Stomach smooth muscle (tissue), 2 donors: ENCODE data around the gene RACGAP1.
A peak's percentile ranks its signal among the peaks of the same experiment; 100 is the strongest.

Source experiments
- H3K27ac ChIP-seq: one replicate; pipeline ENCODE4 v1.7.0; 2013; ENCODE audit warnings: mild to moderate bottlenecking, low read length, inconsistent platforms
- H3K27me3 ChIP-seq, 2 donors: one replicate each; pipeline ENCODE4 v1.7.0; 2013; ENCODE audit warnings: low read length in 2 of 2; ENCODE audit not compliant: insufficient read depth in 2 of 2, control insufficient read depth in 1 of 2
- H3K36me3 ChIP-seq, 2 donors: one replicate each; pipeline ENCODE4 v1.7.0; 2013; ENCODE audit warnings: low read length in 2 of 2; ENCODE audit not compliant: control insufficient read depth in 2 of 2, insufficient read depth in 2 of 2
- H3K4me1 ChIP-seq: one replicate; pipeline ENCODE4 v1.7.0; 2013; ENCODE audit warnings: low read length; ENCODE audit not compliant: control insufficient read depth, insufficient read depth
- H3K4me3 ChIP-seq, 2 donors: one replicate each; pipeline ENCODE4 v1.7.0; 2013; ENCODE audit warnings: low read length in 2 of 2
- H3K9ac ChIP-seq, 2 donors: one replicate each; pipeline ENCODE4 v1.7.0; 2013; ENCODE audit warnings: low read length in 2 of 2, mild to moderate bottlenecking in 1 of 2
- H3K9me3 ChIP-seq, 2 donors: one replicate each; pipeline ENCODE4 v1.7.0; 2013; ENCODE audit warnings: low read length in 2 of 2; ENCODE audit not compliant: control insufficient read depth in 2 of 2
- donor health status: healthy.
- donor health status: Pancreatic carcinoma.

RACGAP1 gene

DNA sequence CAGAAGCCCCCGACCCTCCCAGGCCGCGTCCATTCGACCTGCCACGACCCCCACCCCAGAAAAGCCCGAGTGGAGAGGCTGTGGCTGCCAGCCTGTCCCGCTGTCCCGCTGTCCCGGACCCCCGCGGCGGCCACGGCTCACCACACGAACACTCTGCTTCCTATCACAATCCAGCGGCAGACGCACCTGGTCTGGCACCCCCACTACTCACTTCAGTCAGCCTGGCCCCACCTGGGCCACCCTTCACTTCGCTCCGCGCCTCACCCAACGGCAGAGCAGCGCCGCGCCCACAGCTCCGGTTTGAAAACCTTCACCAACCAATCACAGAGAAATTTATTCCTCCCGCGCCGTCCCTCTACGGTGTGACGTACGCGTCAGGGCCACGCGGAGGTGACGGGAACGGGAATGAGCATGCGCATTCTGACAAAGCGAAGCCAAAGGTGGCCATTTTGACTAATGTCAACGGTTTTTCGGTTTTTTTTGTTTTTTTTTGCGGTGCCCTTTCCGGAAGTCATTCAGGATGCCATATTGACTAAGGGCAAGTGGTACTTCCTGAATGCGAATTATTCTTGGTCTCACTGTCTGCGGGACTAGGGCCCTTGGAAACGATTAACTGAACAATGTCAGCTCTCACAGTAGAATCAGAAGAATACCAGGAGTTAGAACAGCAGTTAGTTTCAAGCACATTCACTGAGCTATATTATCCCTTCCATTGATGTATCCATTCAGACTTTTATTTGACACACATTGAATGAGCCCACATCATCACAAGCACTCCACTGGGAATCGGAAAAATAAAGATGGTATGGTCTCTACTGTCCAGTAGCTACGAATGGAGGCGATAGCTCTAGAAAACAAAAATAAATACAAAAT lies at the start of gene RACGAP1:
Gene RACGAP1 (minus strand): TSS at position 308 of the 873 bp plus-strand sequence. CDS start 8,779 bp downstream, outside the sequence.
- H3K27me3 ChIP-seq: no peaks in the 10 kb centered on the region
- H3K36me3 ChIP-seq: no peaks in the 10 kb centered on the region
- no peaks in the 10 kb centered on the region for H3K9me3 ChIP-seq
- H3K4me3 ChIP-seq: peak within 1 kb of the TSS; percentile 80 to 89
- H3K27ac ChIP-seq: peak within 1 kb of the TSS; percentile 18
- peak within 1 kb of the TSS; percentile 60 to 69 for H3K9ac ChIP-seq
- peaks cover 7% of the 10 kb centered on the region for H3K4me1 ChIP-seq

DNA sequence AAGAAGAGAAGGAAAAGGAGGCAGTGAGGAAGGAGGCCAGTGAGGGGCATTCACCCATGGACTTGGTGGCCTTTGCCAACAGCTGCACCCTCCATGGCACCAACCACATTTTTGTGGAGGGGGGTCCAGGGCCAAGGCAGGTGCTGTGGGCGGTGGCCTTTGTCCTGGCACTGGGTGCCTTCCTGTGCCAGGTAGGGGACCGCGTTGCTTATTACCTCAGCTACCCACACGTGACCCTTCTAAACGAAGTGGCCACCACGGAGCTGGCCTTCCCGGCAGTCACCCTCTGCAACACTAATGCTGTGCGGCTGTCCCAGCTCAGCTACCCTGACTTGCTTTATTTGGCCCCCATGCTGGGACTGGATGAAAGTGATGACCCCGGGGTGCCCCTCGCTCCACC lies 48.4 kb upstream of the RACGAP1 start:
- Histone ChIP-seq H3K27me3 (peaks cover 0 to 2% of the 10 kb centered on the region in 2 donors), H3K4me3 (no peak overlapping the region), H3K9ac (no peak overlapping the region), H3K27ac (no peak overlapping the region), H3K4me1 (peaks cover 10% of the 10 kb centered on the region), H3K36me3 (no peaks in the 10 kb centered on the region), H3K9me3 (no peaks in the 10 kb centered on the region)

GRCh38 chr12:50073206-50073605 lies 47.9 kb upstream of the RACGAP1 start:
- Histone ChIP-seq H3K9me3 (no peaks in the 10 kb centered on the region), H3K4me1 (peaks cover 10% of the 10 kb centered on the region), H3K27ac (no peak overlapping the region), H3K9ac (no peak overlapping the region), H3K36me3 (no peaks in the 10 kb centered on the region), H3K27me3 (peaks cover 0 to 2% of the 10 kb centered on the region in 2 donors), H3K4me3 (no peak overlapping the region)

- Histone ChIP-seq H3K27me3 (peaks cover 0 to 2% of the 10 kb centered on the region in 2 donors), H3K27ac (no peak overlapping the region), H3K4me3 (no peak overlapping the region), H3K9ac (no peak overlapping the region), H3K9me3 (no peaks in the 10 kb centered on the region), H3K36me3 (no peaks in the 10 kb centered on the region), H3K4me1 (peaks cover 10% of the 10 kb centered on the region)
These were observed 47.1 kb upstream of the RACGAP1 start for GRCh38 chr12:50072198-50072907.

DNA sequence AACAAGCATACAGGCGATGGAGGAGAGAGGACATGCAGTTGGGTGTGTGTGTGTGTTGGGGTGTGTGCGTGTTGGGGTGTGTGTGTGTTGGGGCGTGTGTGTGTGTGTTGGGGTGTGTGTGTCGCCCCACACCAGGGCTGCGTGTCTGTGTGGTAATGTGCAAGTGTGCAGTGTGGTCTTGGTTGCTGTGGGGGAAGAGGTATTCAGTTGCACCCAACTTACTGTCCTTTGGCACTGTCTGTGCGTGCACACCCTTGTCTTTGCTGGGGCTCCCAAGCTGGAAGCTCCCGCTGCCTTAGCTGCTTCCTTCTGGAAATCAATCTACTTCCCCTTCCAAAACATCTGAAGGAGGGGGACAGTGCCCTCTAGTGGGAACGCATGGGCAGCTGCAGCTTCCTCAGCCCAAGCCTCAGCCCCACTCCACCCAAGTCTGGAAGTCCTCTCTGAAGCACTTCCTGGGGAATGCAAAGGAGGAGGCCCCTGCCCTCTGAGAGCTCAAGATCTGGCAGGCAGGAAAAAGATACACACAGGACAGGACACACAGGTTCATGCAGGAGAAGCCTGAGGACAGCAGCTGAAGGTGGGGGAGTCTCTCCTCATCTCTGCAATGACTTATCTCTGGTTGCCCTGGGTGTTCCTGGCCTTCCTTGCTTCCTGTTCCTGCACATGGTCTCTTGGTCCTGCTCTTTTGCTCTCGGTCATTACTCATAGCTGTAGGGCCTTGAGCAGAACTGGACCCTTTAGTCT lies 45.2 kb upstream of the RACGAP1 start:
- no peaks in the 10 kb centered on the region for H3K36me3 ChIP-seq
- peak overlapping the region in 1 of 2 donors; percentile 49 for H3K4me3 ChIP-seq
- no peak overlapping the region for H3K27ac ChIP-seq
- H3K9ac ChIP-seq: no peak overlapping the region
- peaks cover 15% of the 10 kb centered on the region for H3K4me1 ChIP-seq
- no peaks in the 10 kb centered on the region for H3K9me3 ChIP-seq
- H3K27me3 ChIP-seq: no peaks in the 10 kb centered on the region

GRCh38 chr12:50069539-50069938 lies 44.2 kb upstream of the RACGAP1 start:
- peaks cover 13% of the 10 kb centered on the region for H3K4me1 ChIP-seq
- no peak overlapping the region for H3K27ac ChIP-seq
- H3K36me3 ChIP-seq: no peaks in the 10 kb centered on the region
- H3K9me3 ChIP-seq: no peaks in the 10 kb centered on the region
- H3K27me3 ChIP-seq: no peaks in the 10 kb centered on the region
- H3K9ac ChIP-seq: no peak overlapping the region
- H3K4me3 ChIP-seq: no peak overlapping the region

- H3K27ac ChIP-seq: no peak overlapping the region
- H3K27me3 ChIP-seq: no peaks in the 10 kb centered on the region
- H3K4me1 ChIP-seq: peaks cover 13% of the 10 kb centered on the region
- H3K9ac ChIP-seq: no peak overlapping the region
- H3K4me3 ChIP-seq: no peak overlapping the region
- no peaks in the 10 kb centered on the region for H3K36me3 ChIP-seq
- H3K9me3 ChIP-seq: no peaks in the 10 kb centered on the region
These were observed 43.8 kb upstream of the RACGAP1 start for GRCh38 chr12:50069069-50069468.

- Histone ChIP-seq H3K9ac (no peak overlapping the region), H3K36me3 (no peaks in the 10 kb centered on the region), H3K4me3 (peak overlapping the region in 1 of 2 donors; percentile 22), H3K4me1 (peaks cover 16% of the 10 kb centered on the region), H3K27me3 (no peaks in the 10 kb centered on the region), H3K27ac (peak overlapping the region; percentile 24), H3K9me3 (no peaks in the 10 kb centered on the region)
These were observed 41.1 kb upstream of the RACGAP1 start for GRCh38 chr12:50066402-50066801.

GRCh38 chr12:50065726-50066310 lies 40.5 kb upstream of the RACGAP1 start:
- Histone ChIP-seq H3K9me3 (no peaks in the 10 kb centered on the region), H3K9ac (peak overlapping the region in 1 of 2 donors; percentile 21), H3K27me3 (no peaks in the 10 kb centered on the region), H3K27ac (peak overlapping the region; percentile 24), H3K36me3 (no peaks in the 10 kb centered on the region), H3K4me1 (peaks cover 18% of the 10 kb centered on the region), H3K4me3 (no peak overlapping the region)

DNA sequence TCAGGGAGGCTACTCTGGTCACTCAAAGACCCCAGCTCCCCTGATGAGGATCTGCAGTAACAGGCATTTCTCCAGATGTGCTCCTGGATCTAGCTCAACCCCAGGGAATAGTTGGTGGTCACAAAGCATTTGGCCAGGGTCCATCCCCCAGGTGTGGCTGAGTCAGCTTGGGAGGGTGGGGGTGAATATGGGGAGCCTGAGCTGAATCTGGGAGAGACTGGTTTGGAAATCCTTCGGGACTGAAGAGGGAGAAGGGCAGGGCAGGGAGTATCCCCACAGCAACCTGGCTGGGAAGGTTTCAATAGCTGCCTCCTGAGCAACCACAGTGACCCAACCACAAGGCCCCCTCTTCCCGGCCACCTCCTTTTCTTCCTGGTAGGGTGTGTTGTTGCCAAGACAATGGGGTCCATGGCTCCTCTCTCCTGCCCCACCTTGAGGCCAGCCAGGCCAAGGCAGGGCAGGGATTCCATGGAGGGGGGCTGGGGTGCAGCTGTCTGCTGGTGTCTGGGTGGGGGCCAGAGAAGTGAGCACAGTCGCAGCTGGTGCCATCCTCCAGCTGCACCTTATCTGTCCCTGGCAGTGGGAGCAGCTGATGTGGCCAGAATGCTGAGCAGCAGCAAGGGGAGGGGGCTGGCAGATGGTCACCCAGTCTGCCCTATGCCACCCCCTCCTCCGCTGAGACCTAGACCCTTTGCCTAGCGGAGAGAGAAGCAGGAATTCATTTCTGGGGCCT lies 37.6 kb upstream of the RACGAP1 start:
- H3K36me3 ChIP-seq: peaks cover 0 to 4% of the 10 kb centered on the region in 2 donors
- H3K9me3 ChIP-seq: no peaks in the 10 kb centered on the region
- H3K27ac ChIP-seq: no peak overlapping the region
- H3K4me1 ChIP-seq: peaks cover 15% of the 10 kb centered on the region
- no peak overlapping the region for H3K4me3 ChIP-seq
- H3K27me3 ChIP-seq: no peaks in the 10 kb centered on the region
- no peak overlapping the region for H3K9ac ChIP-seq
